Spleen (tissue), 7 donors: ENCODE results near the gene C3orf38.

Experiments used
- CTCF ChIP-seq, 11 experiments: fragments of 200-600 bp in 7 of 11; fragments of 450-650 bp in 4 of 11; sonication (generic) in 4 of 11; IDR thresholded peaks in 8 of 11; conservative IDR thresholded peaks in 3 of 11; 1 replicate in 7 of 11; 2 replicates in 4 of 11; pipeline versions ENCODE4 v1.4.0 to v1.8.0; 2016 to 2021; ENCODE audit warnings: antibody characterized with exemption in 11 of 11, inconsistent platforms in 4 of 11, mild to moderate bottlenecking in 1 of 11
- POLR2A ChIP-seq, 3 donors: fragments of 450-650 bp; IDR thresholded peaks; one replicate each; pipeline ENCODE4 v1.5.1; 2017; ENCODE audit warnings: antibody characterized with exemption in 3 of 3, mild to moderate bottlenecking in 1 of 3
- donor health status: DM: no; HTN: no; CAD: no; lungs with moderate emphysema.
- donor health status: DM: no; HTN: no; CAD: no.
- donor health status: DM: no; HTN: no; CAD: no.

- TF ChIP-seq POLR2A (IDR thresholded peaks at IDR 0.05) (no peak), CTCF (IDR thresholded peaks at IDR 0.05 in 8 of 11, conservative IDR thresholded peaks at IDR 0.05 in 3 of 11) (peak; percentile 27 to 74 (median 67))
Observed at GRCh38 chr3:88113311-88114162, 36.2 kb upstream of the C3orf38 start.
